AG04450 (cell line): Measurements from ENCODE around the gene PPFIA1. TPM values are rescaled to one million over a fixed set of nuclear protein-coding genes. Genes with fewer than 3 reads are reported as not detected.

Experiments
- CTCF ChIA-PET: fragments of 300-600, 350-600 bp; formaldehyde crosslinking; extraction: SDS; loops from one replicate; lab custom pipeline; 2022; ENCODE audit warnings: antibody characterized with exemption, inconsistent platforms; lab: Charles Lee
- POLR2A ChIA-PET: fragments of 350-600 bp; formaldehyde crosslinking; extraction: SDS; loops from one replicate; lab custom pipeline; 2021; ENCODE audit warnings: antibody characterized with exemption, inconsistent platforms; lab: Yijun Ruan, JAX
- DNase-seq: peaks from one replicate; pipeline ENCODE4 v3.0.0-alpha.2; 2011; ENCODE audit warnings: low read depth, low spot score
- H3K27ac ChIP-seq: one replicate; pipeline ENCODE4 v1.5.1; 2012; ENCODE audit warnings: low read depth, low read length, control low read depth
- H3K27me3 ChIP-seq: one replicate; pipeline ENCODE4 v1.6.0; 2012; ENCODE audit warnings: low read length; ENCODE audit not compliant: control insufficient read depth, insufficient read depth
- H3K4me3 ChIP-seq: 2 replicates; pipeline ENCODE4 v1.5.1; 2011; ENCODE audit warnings: mild to moderate bottlenecking, low read depth, low read length, control low read depth
- H3K9me3 ChIP-seq: 2 replicates; pipeline ENCODE4 v1.5.1; 2012; ENCODE audit warnings: low read length; ENCODE audit not compliant: control insufficient read depth, insufficient read depth
- polyA plus RNA-seq: library from polyadenylated mRNA; depleted of rRNA; stranded (reverse); fragments of >200 nt; gene quantifications from 2 replicates; pipeline ENCODE4 v1.2.3, GENCODE V29; 2011
- TF ChIP-seq, protein P1 (sequence below): IDR thresholded peaks from 2 replicates; pipeline ENCODE4 v1.5.1; 2011; ENCODE audit warnings: low read depth, low read length, control low read depth, inconsistent platforms

Gene PPFIA1
- polyA plus RNA-seq, 1 experiment = 39.9 TPM

DNA sequence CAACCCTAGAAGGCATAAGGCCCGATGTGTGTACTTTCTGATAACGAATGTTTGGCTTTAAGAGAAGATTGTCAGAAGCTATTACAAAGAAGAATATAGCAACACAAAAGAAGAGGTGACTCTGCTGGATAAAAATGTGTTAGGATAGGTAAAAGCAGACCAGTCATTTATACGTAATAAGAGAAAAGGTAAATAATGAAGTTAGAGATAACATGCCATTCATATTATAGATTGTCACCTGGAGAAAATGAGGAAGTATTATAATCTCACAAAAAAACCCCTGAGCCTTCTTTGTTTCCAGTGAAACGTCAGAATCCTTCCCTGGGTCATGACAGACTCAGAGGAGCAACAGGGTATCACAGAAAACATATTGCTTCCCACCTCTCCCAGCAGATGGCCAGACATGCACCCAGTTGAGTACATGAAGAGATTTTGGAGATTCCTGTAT is 36.1 kb downstream of the PPFIA1 start:
- ChIA-PET POLR2A (no interaction called here), CTCF (no interaction called here)
- H3K27me3 ChIP-seq = no peaks in the 10 kb centered on the region
- TF ChIP-seq, protein P1, sequence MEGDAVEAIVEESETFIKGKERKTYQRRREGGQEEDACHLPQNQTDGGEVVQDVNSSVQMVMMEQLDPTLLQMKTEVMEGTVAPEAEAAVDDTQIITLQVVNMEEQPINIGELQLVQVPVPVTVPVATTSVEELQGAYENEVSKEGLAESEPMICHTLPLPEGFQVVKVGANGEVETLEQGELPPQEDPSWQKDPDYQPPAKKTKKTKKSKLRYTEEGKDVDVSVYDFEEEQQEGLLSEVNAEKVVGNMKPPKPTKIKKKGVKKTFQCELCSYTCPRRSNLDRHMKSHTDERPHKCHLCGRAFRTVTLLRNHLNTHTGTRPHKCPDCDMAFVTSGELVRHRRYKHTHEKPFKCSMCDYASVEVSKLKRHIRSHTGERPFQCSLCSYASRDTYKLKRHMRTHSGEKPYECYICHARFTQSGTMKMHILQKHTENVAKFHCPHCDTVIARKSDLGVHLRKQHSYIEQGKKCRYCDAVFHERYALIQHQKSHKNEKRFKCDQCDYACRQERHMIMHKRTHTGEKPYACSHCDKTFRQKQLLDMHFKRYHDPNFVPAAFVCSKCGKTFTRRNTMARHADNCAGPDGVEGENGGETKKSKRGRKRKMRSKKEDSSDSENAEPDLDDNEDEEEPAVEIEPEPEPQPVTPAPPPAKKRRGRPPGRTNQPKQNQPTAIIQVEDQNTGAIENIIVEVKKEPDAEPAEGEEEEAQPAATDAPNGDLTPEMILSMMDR = no peak
- no peaks in the 10 kb centered on the region for H3K9me3 ChIP-seq
- H3K4me3 ChIP-seq = no peak overlapping the region
- no peak overlapping the region for H3K27ac ChIP-seq
- DNase-seq = no peak

DNA sequence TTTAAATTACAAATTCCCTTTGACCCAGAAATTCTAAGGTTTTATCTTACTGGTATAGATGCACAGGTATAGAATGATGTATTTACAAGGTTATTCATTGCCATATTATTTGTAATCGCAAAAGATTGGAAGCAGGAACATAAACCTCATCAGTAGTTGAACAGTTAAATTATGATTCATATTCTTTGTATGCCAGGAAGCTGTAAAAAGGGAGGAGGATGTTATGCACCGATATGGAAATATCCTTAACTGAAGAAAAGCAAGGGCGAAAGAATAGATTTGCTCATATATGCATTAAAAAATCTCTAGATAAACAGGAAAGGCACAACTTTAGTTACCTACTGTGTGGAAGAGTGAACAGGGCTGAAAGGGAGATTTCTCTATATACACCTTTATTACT is 36.7 kb downstream of the PPFIA1 start:
- ChIA-PET CTCF (no interaction called here), POLR2A (no interaction called here)
- TF ChIP-seq, protein P1 = no peak

DNA sequence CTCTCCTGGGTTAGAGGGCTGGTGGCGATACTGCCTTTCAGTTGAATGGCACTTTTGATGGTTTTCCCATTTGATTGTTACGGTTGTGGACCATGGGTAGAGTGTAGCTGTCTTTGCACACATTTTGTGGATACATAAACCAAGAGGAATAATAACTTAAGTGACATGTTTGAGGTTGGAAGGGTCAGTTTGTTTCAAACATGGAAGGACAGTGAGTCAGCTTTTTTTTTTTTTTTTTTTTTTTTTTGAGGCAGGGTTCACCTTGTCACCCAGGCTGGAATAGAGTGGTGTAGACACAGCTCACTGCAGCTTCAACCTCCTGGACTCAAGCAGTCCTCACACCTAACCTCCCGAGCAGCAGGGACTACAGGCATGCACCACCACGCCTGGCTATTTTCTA is 41.1 kb downstream of the PPFIA1 start:
- TF ChIP-seq, protein P1 = no peak
- ChIA-PET CTCF (interaction anchor here (0.7 kb wide), 1 partner anchor 9 kb away, joined by 5 read pairs; no protein-coding TSS in a partner anchor), POLR2A (interaction anchor here (0.7 kb wide), 1 partner anchor 174 kb away, joined by 13 read pairs; no protein-coding TSS in a partner anchor)
- H3K27ac ChIP-seq = no peak overlapping the region
- no peak overlapping the region for H3K4me3 ChIP-seq
- no peaks in the 10 kb centered on the region for H3K27me3 ChIP-seq
- no peak for DNase-seq
- H3K9me3 ChIP-seq = no peaks in the 10 kb centered on the region

More for the DNA sequence above, 36.7 kb downstream of the PPFIA1 start:
- DNase-seq = no peak
- H3K27me3 ChIP-seq = no peaks in the 10 kb centered on the region
- no peak overlapping the region for H3K27ac ChIP-seq
- H3K4me3 ChIP-seq = no peak overlapping the region
- H3K9me3 ChIP-seq = no peaks in the 10 kb centered on the region

DNA sequence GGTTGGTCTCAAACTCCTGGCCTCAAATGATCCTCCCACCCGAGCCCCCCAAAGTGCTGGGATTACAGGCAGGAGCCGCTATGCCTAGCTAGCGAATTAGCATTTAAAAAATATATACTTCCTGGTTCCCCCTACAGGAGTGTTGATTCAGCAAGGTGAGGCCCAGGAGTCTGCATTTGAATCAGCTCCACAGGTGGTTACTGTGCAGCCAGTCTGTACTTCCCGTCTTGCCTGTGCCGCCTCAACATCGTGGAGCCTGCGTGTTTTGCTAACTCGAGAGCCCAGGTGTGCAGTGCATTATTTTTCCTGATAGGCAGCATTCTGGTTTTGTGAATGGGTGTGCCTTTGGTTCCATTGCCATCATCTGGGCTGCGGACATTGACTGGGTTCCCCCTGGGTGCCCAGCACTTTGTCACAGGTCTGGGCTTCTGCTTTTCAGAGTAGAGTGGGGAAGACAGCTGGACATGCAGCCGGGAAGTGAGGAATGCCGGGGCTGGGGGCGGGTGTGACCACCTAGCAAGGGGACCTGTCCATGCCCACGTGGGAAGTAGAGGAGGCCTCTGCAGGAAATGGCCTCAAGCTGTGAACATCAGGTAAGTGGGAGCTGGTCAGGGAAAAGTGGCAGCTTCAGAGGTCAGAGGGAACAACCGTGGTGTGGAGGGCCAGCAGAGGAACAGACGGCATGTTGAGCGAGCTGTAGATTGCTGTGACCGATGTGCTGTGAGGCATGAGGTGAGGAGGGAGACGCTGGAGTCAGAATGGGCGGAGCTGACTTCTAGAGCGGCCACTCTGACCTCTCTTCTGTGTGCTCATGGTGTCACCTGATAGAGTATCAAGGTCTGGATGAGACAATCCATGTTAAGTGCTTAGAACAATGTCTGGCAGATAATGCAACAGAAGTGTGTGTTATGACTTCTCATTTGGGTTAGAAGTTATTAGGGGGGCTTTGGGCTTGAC is 42.2 kb downstream of the PPFIA1 start:
- no peaks in the 10 kb centered on the region for H3K9me3 ChIP-seq
- H3K27me3 ChIP-seq = no peaks in the 10 kb centered on the region
- H3K27ac ChIP-seq = no peak overlapping the region
- CTCF ChIA-PET = no interaction called here
- H3K4me3 ChIP-seq = no peak overlapping the region
- POLR2A ChIA-PET = no interaction called here
- TF ChIP-seq, protein P1 = no peak
- no peak for DNase-seq

DNA sequence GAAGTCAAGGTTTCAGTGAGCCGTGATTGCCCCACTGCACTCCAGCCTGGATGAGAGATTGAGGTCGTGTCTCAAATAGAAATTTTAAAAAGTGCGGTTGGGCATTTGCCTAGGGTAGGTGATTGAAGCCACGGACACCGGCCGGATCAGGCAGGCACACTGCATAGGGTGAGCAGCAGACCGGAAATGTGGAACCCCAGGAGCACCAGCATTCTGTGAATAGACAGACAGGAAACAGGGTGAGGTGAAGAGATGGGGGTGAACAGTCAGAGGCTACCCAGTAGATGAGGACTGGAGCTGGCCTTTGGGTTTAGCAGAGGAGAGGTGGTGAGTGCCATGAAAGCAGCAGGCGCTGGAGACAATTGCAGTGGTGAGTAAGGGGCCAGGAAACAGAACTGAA is 43.5 kb downstream of the PPFIA1 start:
- no peak for DNase-seq
- H3K27me3 ChIP-seq = no peaks in the 10 kb centered on the region
- H3K27ac ChIP-seq = no peak overlapping the region
- no peaks in the 10 kb centered on the region for H3K9me3 ChIP-seq
- H3K4me3 ChIP-seq = no peak overlapping the region
- ChIA-PET CTCF (no interaction called here), POLR2A (no interaction called here)
- TF ChIP-seq, protein P1 = no peak
